ENCODE results near the gene DIAPH1. TPM values are rescaled to one million over a fixed set of nuclear protein-coding genes. Genes with fewer than 3 reads are reported as not detected.

DIAPH1 gene
- total RNA-seq, 1 donor from 2014 or later: 65.8 TPM

- DNase-seq (ENCODE audit: low spot score in 2 of 2): no peak
- H3K36me3 ChIP-seq: peaks cover 0 to 17% of the 10 kb centered on the region in 2 donors
Observed at GRCh38 chr5:141501761-141502160, 117.0 kb downstream of the DIAPH1 start.

DNA sequence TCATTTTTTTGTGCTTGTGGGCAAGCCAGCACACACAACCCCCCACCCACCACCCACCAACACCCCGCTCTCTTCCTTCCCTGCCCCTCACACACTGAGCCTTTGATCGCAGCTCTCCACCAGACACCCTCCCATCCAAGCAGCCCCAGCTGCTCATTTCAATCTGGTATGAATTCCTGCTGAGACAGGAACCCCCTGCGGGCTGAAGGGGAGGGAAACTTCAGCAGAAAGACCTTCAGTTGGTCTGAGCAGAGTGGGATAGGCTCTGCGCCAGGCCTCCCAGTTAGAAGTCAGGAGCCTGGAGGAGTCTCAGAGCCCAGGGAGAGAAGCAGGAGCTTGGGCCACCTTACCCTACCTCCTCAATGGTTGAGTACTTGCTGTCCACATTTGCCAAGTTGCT, 122.8 kb downstream of the DIAPH1 start:
- DNase-seq (ENCODE audit: low spot score in 2 of 2): no peak
- Histone ChIP-seq H3K4me3 (no peak overlapping the region), H3K9me3 (no peaks in the 10 kb centered on the region), H3K36me3 (peaks cover 7 to 21% of the 10 kb centered on the region in 2 donors), H3K27ac (no peak overlapping the region), H3K27me3 (no peaks in the 10 kb centered on the region), H3K4me1 (peaks cover 7% of the 10 kb centered on the region in 2 donors)
- no peak for TF ChIP-seq CTCF (IDR thresholded peaks at IDR 0.05)
- intact Hi-C loops (cut with DNase I): no loop called here

More at GRCh38 chr5:141501761-141502160, 117.0 kb downstream of the DIAPH1 start:
- H3K27ac ChIP-seq: no peak overlapping the region
- H3K4me1 ChIP-seq: peaks cover 2 to 5% of the 10 kb centered on the region in 2 donors
- no peak for TF ChIP-seq CTCF (IDR thresholded peaks at IDR 0.05)
- H3K9me3 ChIP-seq: no peaks in the 10 kb centered on the region
- no peaks in the 10 kb centered on the region for H3K27me3 ChIP-seq
- no peak overlapping the region for H3K4me3 ChIP-seq
- intact Hi-C loops (cut with DNase I): no loop called here

GRCh38 chr5:141495453-141495811, 123.4 kb downstream of the DIAPH1 start:
- Histone ChIP-seq H3K36me3 (peaks cover 7 to 27% of the 10 kb centered on the region in 2 donors), H3K9me3 (no peaks in the 10 kb centered on the region), H3K4me1 (peaks cover 7% of the 10 kb centered on the region in 2 donors), H3K4me3 (no peak overlapping the region), H3K27ac (peak overlapping the region in 1 of 2 donors; percentile 39), H3K27me3 (no peaks in the 10 kb centered on the region)
- intact Hi-C loops (cut with DNase I): no loop called here
- no peak for TF ChIP-seq CTCF (IDR thresholded peaks at IDR 0.05)
- no peak for DNase-seq (ENCODE audit: low spot score in 2 of 2)

GRCh38 chr5:141494761-141495452, 123.9 kb downstream of the DIAPH1 start:
- peaks cover 7% of the 10 kb centered on the region in 2 donors for H3K4me1 ChIP-seq
- H3K36me3 ChIP-seq: peaks cover 7 to 31% of the 10 kb centered on the region in 2 donors
- DNase-seq (ENCODE audit: low spot score in 2 of 2): peak in 1 of 2 donors; percentile 62
- no peak for TF ChIP-seq CTCF (IDR thresholded peaks at IDR 0.05)
- H3K27me3 ChIP-seq: no peaks in the 10 kb centered on the region
- peak overlapping the region in 1 of 2 donors; percentile 20 for H3K4me3 ChIP-seq
- no peaks in the 10 kb centered on the region for H3K9me3 ChIP-seq
- intact Hi-C loops (cut with DNase I): no loop called here
- H3K27ac ChIP-seq: peak overlapping the region; percentile 19 to 39

DNA sequence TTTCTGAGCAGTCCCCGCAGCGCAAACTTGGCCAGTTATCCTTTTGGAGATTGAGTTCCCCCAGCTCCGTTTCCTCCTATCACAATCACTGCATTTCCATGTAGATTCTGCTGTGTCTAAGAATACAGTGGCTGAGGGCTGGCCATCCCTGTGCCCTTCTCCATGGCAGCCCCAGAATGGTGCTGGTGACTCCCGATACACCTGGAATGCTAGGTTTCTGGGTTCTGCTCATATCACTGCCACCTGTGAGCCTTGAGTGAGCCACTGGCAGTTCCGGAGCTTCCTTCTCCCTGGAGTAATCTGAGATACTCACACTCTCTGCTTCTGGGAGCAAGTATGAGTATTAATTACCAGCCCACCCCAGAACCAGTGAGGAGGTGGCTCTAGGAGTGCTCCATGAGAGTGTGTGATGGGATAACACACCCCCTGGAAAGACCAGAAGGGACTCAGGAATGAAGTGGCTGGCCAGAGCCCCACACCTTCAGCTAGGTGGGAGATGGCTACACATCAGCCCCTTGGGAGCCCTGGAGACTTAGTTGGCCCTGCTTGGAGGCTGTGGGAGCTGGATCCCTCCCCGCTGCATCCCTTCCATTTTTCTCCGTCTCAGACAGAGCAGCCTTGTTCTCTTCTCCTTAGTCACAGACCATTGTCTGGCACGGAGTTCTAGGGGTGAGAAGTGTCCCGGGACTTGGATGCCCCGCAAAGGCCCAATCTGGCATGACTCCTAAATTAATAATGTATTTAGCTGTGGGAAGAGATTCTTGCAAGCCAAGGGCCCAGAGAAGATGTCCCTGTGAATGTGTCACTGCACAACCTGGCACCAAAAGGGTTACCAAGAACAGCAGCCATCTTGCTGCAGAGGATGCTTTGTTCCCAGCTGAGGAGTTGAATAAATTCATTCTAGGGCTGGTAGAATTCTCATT, 125.0 kb downstream of the DIAPH1 start:
- Histone ChIP-seq H3K4me3 (peak overlapping the region in 1 of 2 donors; percentile 20), H3K27ac (peak overlapping the region; percentile 19 to 39), H3K27me3 (no peaks in the 10 kb centered on the region), H3K4me1 (peaks cover 7 to 15% of the 10 kb centered on the region in 2 donors), H3K36me3 (peaks cover 7 to 27% of the 10 kb centered on the region in 2 donors), H3K9me3 (no peaks in the 10 kb centered on the region)
- intact Hi-C loops (cut with DNase I): loop anchor here (2.0 kb wide), 1 partner anchor 13 kb away; no protein-coding TSS in a partner anchor
- DNase-seq (ENCODE audit: low spot score in 2 of 2): peak in 1 of 2 donors; percentile 60
- no peak for TF ChIP-seq CTCF (IDR thresholded peaks at IDR 0.05)

Data from ascending aorta (tissue), 2 donors.